Measurements from ENCODE around the gene SOST.

The SOST gene

DNA sequence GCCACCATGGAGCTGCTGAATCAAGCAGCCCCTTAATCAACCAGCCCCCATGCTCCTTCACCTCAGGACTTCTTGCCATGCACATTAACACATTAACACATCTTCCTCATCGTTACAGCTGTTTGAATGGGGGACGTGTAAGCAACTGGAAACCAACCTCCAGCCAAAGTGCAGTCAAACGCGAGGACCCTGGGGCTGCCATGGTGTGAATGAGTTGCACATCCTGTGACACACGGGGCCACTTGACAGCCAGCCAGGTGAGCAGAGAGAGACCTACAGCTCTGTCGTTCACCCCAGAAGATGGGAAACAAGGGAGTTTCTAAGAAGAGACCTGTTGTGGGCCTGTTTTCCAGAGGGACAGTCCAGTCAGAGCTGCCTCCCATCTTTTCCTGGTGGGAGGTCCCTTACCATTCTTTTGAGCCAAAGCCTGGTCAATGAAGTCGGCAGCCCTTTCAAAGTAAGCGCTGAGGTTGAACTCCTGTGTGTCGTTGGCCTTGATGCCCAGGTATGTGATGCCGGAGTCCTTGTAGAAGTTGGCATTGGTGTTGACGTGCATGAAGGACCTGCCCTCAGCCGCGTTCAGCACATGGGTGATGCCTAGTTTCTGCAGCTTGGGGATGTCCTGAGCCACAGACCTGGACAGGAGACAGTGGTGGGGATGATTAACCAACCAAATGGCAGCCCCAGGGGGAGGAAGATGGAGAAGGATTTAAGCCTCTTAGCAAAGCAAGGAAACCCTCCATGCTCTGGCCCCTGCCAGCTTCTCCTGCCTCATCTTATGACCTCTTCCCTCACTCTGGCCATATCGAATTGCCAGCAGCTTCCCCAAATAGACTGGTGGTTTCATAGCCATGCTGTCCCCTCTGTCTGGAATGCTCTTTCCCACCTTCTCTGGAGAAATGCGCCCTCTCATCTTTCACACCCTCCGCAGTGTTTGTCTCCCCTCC, 16.0 kb upstream of the SOST start:
- no peak for DNase-seq

DNA sequence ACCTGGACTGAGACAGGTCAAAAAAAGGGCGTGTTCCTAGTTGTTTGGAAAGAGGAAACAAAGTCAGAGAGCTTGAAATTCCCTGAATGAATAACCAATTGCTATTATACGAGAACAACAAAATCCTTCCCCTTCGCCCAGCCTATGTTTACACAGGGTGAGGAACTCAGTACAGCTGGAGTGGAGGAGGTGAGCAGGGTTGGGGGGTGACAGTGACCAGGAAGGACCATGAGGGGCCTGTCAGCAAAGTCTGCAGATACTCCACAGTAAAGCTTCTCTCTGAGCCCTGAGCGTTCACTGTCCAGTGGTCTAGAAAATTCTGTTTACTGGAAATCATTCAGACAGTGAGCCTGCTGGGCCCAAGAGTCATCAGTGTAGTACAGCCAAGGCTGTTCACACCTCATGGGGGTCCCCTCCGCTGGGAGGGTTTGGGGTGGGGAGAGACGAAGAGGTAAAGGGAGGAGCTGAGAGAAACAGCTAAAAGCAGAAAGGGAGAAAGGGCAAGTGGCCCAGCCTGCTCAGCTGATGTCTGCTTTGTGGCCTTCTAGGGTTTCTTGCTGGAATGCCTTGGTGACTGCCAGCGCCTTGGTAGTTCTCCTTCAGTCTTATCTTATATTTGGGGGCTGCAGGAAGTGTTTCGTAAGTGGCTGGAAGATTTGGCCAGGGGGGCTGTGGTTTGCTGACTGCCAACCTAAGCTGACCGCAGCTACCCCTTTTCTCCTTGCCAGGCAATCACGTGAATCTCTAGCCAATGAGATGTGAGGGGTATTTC, 14.5 kb upstream of the SOST start:
- no peak for DNase-seq

DNA sequence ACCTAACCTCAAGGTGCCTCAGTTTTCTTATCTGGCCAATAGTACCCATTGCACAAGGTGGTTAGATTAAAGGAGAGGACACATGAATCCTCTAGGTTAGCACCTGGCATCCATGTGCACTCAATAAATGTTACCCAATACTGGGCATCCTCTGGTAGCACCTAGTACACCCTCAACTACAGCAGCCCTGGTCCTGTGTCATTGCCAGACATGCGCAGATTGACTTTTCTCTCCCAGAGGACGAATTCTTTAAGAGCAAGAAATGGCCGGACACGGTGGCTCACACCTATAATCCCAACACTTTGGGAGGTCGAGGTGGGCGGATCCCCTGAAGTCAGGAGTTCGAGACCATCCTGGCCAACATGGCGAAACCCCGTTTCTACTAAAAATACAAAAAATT, 12.9 kb upstream of the SOST start:
- DNase-seq = no peak

DNA sequence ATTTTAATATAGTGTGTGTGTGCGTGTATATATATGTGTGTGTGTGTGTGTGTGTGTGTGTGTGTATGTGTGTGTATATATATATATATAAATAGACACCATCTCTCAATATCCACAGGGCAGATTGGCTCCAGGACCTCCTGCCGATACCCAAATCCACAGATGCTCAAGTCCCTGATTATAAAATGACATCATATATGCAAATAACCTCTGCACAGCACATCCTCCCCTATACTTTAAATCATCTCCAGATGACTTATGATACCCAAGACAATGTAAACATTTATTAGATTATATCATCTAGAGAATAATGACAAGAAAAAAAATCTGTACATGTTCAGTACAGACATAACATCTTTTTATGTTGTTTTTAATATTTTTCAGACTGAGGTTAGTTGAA, 12.4 kb upstream of the SOST start:
- DNase-seq = no peak

DNA sequence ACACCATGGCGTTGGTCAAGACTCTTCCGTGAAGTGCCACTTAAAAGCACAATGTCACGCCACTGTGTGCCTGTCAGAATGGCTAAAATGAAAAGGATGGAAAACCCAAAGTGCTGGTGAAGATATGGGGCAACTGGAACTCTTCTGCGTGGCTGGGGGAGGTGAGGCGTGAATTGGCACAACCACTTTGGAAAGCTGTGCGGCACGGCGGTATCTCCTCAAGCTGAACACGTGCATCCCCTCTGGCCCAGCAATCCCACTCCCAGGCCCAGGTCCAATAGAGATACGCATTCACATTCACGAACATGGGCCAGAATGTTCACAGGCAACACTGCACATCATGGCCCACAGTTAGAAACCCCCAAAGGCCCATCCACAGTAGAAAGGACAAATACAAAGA, 11.3 kb upstream of the SOST start:
- DNase-seq = no peak

DNA sequence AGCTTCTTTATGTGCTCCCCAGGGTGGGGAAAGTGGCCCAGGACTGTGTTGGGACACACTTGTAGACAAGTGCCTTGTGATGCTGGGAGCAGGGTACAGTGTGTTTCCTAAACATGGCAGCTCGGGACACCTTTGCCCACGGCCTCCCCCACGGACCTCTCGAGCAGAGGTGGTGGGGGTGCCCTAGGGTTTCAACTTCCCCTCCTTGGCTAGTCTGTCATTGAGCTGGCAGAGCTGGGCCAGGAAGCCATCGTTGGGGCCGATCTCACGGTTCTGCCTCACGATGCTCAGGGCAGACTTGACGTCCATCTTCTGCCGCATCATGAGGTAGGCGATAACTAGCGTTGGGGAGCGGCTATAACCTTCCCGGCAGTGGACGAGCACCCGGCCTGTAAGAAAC, 10.8 kb upstream of the SOST start:
- no peak for DNase-seq

DNA sequence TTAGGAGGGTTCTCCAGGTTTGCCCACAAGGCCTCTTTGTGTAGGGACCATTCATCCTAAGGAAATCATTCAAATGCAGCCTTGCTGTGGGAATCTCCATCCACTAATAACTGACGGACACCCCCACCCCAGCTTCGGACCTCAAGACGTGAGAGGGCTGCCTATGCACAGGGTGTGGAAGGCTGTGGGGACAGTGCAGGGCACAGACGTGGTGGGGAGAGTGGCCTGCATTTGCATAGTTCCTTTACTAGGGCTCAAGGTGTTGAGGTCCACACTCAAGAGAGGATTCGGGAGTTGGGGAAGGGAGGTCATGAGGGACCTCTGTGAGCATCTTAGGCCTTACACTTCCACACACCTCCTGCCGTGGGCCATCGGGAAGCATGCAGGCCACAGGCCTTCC, 10.4 kb upstream of the SOST start:
- DNase-seq = no peak

DNA sequence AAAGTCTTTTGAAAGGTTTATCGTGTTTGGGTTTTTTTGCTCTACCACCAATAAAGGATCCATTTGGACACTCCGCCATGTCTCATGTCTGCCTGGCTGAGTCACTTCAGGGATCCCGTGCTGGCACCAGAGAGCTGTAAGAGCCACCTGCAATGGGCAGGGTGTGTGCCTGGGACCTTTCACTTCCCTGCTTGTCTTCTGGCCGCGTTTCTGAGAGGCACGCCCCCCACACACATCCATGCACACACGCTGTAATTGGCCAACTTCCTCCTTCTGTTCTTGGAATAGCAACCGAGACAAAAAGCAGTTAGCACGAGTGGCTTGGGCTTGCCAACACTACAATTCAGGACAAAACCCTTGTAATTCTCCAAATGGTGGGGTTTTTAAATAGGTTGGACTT, 9.8 kb upstream of the SOST start:
- DNase-seq = no peak

DNA sequence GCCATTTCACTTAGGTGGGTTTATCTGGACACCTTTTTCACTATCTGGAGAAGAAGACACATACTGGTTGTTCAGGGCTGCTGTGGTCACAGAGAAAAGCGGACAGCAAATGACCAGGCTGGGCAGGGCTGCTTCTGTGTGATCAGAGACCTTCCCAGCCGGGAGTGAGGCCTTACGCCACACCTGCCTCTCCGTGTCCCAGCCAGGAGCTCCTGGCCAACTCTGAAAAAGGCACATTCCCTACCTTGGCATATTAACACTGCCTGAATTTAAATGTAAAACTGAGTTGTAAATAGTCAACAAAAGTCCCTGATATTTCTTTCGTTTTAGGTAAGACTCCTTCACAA, 9.1 kb upstream of the SOST start:
- DNase-seq = no peak

DNA sequence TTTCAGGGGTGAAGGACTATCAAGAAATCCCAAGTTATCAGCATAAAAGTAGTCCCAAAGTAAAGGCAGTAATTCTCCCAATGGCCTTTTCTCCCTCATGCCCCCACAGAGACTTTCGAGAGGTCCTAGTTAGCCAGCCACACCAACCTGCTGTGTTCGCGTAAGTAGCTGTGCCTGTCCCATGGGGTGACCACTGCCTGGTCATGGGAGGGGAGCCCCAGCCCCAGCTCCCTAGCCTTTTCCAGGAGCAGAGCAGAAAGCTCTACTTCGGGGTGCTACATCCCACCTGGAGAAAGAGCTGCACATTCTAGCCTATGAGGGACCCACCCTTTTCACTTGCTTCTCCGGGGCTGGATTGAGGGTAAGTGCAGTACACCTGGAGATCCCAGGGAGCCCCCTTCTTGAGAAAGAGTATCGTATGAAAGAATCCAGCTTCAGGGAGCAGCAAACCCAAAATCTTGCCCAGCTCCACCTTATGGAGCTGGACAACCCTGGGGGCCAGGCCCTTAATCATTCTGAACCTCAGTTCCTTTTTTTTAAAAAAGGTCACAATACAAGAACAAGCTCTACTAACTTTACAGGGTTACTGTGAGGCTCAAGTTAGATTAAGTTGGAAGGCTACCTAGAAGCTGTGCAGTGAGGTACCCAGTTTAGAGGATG, 8.6 kb upstream of the SOST start:
- DNase-seq = no peak

DNA sequence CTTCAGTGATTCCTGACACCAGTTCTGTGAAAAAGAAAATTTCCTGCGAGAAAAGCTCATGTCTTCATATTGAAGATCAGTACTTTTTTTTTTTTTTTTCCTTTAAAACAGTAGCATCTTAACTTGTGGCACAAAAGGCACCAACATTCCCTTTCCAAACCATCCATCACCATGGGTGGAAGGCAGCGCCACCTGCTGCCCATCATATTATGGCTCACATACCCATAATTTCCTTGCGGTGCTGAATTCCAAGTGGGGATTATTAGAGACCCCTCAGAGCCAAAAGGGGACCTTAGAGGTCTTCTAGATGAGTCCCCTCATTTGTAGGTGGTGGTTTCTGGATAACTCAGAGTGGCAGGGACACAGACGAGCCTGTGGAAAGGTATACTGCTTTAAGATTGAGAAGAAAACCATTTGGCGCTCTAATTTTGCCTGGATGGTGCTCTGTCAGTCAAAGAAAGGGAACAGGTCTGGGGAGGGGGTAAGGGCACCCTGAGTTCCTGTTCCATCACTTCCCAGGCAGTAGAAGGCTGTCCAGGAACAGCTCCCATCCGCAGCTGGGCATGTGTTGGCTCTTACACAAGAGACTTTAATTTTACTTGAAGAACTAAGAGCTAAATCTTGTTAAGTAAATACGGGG, 7.9 kb upstream of the SOST start:
- DNase-seq = no peak

DNA sequence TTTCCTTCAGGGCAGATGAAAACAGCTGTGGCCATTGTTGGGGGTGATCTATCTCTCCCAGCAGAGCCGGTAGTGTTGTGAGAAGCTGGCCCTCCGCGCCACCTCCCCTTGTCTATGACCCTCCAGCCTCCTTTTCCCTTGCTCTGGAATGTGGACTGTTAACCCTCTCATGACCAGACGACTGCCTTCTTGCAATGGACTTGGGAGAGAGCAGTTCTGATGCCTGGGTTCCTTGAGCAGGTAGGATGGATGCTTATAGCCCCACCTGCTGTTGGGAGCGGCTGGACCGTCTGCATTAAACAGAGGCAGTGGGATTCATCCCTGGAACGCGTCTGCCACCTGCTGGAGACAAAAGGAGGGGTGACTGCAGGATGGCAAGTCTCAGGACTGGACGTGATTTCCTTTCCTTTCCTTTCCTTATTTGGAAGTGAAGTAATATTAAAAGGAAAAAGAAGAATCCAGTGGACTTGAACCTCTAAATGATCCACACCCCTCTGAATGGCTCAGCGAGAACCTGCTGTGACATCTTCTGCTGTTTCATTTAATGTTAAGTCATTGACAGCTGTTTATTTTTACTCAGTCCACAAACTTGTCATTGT, 1.8 kb upstream of the SOST start:
- peak; percentile 86 for DNase-seq

DNA sequence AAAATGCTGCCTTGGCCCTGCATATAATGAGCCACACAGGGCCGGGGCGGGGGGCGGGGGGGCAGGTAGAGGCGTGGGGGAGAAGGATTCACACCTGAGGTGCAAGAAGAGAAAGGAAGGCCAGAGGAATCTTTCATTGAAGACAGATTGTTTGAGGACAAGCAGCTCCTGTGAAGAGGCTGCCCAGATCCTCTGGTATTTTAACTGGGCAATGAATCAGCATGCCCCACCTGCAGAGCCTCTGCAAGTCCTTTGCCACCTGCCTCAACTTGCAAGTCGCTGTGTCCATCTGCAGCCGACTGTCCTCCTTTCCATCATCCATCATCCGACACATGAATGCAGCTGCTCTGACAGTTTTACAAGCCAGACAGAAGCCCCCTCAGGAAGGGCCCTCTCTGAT, 1.2 kb upstream of the SOST start:
- no peak for DNase-seq

DNA sequence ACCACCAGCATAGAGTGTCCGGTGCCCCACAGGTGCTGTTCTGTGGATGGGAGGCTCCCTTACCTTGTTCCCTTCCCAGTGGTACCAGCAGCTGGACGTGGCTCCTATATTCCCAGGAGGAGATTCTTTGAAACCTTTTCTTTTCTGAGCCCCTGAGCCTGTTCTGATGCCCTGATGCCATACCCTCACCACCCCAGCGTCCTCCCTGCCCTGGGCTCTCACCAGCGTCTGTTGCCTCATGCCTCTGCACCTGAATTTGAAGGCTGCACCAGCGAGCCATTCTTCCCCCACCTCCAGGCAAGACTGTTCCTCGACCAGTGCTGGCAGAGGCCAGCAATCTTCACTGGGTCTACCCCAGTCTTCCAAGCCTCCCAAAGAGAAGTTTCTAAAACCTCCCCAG, 505 bp downstream of the SOST start:
- DNase-seq = no peak

DNA sequence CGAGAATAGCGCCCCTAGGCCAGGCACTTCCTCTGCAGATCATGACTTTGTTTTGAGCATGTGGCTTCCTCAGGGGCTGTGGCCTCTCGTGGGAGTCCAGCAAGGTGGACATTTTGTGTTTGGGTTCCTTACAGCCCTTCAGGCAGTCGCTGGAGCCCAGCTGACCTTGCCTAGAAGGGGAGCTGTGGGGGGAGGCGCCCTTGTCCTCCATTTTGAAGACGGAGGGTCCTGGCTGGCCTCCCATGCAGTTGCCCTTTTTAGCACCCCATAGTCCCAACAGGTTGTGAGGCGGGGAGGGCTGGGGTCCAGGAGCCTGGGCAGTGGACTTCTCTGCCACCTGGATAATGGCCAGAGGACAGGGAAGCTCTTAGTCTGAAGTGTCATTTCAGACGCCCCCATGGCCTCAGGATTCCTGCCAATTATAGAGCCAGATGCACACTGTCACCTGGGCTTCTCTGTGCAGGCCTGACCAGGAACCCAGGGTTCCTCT, 1.4 kb downstream of the SOST start:
- no peak for DNase-seq

DNA sequence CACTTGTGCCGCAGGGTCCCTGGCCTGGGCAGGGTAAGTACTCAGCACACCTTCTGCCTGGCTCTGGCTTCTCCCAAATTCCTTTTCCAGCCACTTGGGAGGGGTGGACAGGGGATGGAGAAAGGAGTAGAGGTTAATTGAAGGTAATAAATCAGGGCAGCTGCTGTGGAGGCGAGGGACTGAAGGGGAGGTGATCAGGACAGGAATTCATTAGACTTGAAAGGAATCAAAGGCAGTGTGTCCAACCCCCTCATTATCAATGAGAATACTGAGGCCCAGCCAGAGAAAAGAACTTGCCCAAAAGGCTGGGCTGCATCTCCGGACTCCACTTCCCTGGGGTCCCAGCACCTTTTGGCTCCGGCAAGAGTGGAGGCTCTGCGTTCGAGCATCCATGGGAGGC, 2.4 kb downstream of the SOST start:
- DNase-seq = no peak

DNA sequence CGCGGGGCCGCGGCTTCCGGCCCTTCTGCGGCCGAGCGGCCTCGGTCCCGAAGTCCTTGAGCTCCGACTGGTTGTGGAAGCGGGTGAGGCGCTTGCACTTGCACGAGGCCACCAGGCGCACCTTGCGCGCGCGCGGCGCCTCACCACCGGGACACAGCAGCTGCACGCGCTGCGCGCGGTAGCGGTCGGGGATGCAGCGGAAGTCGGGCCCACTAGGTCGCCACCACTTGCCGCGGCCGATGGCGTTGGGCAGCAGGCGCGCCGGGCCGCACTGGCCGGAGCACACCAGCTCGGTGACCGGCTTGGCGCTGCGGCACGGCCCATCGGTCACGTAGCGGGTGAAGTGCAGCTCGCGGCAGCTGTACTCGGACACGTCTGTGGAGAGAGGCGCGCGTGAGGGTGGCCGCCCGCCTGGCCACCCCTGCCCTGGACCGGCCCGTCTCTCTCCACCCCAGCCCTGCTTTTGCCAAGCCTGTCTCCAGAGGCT, 3.2 kb downstream of the SOST start:
- DNase-seq = no peak

DNA sequence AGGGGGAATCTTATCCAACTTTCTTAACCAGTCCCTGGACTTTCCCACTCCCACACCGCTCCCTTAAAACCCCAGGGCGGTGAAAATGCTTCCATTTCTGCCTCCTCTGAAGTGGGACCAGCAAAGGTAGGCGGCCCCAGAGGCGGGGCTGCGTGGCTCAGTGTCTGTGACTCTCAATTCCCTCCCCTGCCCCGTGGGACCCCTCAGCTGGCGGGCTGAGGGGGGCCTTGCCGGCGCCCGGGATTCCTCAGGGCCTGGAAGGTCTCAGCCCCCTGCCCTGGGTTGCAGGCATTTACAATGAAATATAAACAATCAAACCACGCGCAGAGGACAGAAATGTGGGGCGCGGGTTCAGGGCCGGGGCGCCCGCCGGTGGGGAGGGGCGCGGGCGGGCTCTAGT, 3.6 kb downstream of the SOST start:
- no peak for DNase-seq

DNA sequence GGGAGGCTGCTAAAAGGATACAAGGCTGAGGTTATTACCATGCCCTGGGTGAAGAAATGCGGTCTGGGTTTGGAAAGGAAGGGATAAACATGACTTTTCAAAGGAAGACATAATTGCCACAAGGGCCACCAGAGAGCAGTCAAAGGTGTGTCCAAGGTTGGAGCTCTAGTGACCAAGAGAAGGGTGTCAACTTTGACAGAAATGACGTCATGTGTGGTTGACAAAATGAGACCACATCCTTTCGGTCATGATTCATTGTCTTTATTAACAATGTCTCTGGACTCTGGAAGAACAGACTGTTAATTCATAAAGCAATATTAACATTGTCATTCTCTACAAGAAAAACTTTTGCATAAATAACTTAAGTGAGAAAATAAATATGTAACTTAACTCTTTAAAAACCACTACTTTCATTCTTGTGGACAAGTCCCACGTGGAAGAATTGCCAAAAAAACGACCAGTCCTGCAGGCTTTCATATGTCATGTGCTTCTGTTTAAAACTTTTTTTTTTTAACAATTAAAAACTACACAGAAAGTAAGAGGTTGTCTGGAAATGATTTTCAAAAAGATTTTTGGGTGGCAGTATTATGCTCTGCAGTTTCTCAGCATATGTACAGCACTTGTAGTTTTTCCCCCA, 5.0 kb downstream of the SOST start:
- DNase-seq = no peak

DNA sequence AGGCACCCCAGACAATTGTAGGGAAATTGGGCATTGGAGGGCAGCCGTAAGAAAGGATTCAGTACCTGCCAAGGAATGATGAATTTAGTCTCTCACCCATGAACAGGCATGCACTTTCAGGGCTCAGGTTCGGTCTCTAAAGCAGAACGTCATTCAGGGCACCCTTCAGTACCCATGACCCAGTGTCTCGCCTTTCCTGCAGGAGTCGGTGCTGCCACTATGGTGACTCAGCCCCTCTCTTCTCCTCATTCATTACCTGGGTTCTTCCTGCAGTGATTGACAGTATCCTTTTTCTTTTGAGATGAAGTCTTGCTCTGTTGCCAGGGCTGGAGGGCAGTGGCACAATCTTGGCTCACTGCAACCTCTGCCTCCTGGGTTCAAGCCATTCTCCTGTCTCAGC, 8.4 kb downstream of the SOST start:
- no peak for DNase-seq

DNA sequence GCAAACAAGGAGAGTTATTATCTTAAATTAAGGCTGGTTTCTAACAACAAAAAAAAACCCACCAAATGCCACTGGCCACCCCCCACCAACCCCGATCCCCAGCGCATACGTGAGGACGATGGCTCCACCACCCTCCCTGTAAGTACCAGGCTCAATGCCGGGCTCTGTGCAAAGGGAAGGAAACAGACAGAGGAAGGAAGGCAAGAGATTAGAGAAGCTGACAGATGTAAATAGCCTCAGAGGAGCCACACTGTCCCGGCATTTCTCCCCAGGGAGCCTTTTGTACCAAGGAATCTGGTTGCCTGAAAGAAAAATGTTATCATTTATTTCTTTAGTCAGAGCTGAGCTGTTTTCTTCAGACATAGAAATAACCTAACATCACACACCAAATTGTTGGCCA, 13.1 kb downstream of the SOST start:
- no peak for DNase-seq

DNA sequence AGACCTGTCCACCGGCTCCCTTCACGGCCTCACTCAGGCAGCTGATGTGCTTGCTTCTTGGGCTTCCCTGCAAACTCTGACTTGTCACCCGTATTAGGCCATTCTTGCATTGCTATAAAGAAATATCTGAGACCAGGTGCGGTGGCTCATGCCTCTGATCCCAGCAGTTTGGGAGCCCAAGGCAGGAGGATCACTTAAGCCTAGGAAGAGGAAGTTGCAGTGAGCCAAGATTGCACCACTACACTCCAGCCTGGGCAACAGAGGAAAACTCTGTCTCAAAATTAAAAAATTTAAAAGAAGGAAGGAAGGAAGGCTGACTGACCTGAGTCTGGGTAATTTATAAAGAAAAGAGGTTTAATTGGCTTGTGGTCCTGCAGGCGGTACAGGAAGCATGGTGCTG, 17.0 kb downstream of the SOST start:
- no peak for DNase-seq

Measured in 8988T (cell line).